Gastrocnemius medialis (tissue), 4 donors: ENCODE data around the gene OR52E8.

Source experiments
- CTCF ChIP-seq, 5 experiments: fragments of 450-650 bp in 3 of 5; fragments of 200-600 bp in 2 of 5; sonication (generic) in 2 of 5; IDR thresholded peaks in 4 of 5; conservative IDR thresholded peaks in 1 of 5; 1 replicate in 4 of 5; 2 replicates in 1 of 5; pipeline ENCODE4 v1.5.1; 2016 to 2019; ENCODE audit warnings: antibody characterized with exemption in 5 of 5, mild to moderate bottlenecking in 3 of 5, moderate library complexity in 3 of 5
- POLR2A ChIP-seq, 2 donors: fragments of 450-650 bp; IDR thresholded peaks; one replicate each; pipeline ENCODE4 v1.6.1; 2017; ENCODE audit warnings: antibody characterized with exemption in 2 of 2, mild to moderate bottlenecking in 2 of 2, moderate library complexity in 2 of 2

- TF ChIP-seq POLR2A (IDR thresholded peaks at IDR 0.05) (no peak), CTCF (IDR thresholded peaks at IDR 0.05 in 4 of 5, conservative IDR thresholded peaks at IDR 0.05 in 1 of 5) (no peak)
Measured at GRCh38 chr11:5833446-5833845, 24.0 kb downstream of the OR52E8 start.
